Prostate gland (tissue), 2 donors: Measurements from ENCODE around the gene PFN1.

Experiments used
- CTCF ChIP-seq, 4 experiments: fragments of 200-600 bp in 2 of 4; fragments of 450-650 bp in 2 of 4; sonication (generic) in 2 of 4; IDR thresholded peaks; 1 replicate in 3 of 4; 2 replicates in 1 of 4; pipeline ENCODE4 v1.5.1; 2016 to 2019; ENCODE audit warnings: antibody characterized with exemption in 4 of 4, mild to moderate bottlenecking in 2 of 4, moderate library complexity in 2 of 4
- POLR2A ChIP-seq: fragments of 450-650 bp; IDR thresholded peaks from one replicate; pipeline ENCODE4 v1.6.1; 2016; ENCODE audit warnings: antibody characterized with exemption, mild to moderate bottlenecking

GRCh38 chr17:4948166-4948930, at the start of gene PFN1:
- no peak for TF ChIP-seq CTCF (IDR thresholded peaks at IDR 0.05)
- peak; percentile 86 for TF ChIP-seq POLR2A
